Renal cortex interstitium (tissue), 11 donors: Measurements from ENCODE around the gene FCER2. TPM values are rescaled to one million over a fixed set of nuclear protein-coding genes. Genes with fewer than 3 reads are reported as not detected.

Experiments
- DNase-seq, 11 donors: peaks; one replicate each; pipeline ENCODE4 v3.0.0-alpha.2; 2013; ENCODE audit warnings: low read depth in 9 of 11, low spot score in 4 of 11; ENCODE audit errors: extremely low read depth in 1 of 11
- polyA plus RNA-seq, 3 donors: library from polyadenylated mRNA; unstranded; fragments of 120-200 nt; gene quantifications; one replicate each; pipeline ENCODE4 v1.2.1, GENCODE V29; 2013; ENCODE audit not compliant: insufficient read length in 3 of 3

FCER2 gene
- polyA plus RNA-seq, 3 donors: 0.06 to 0.14 TPM; not detected in 1

- DNase-seq: peak in 7 of 11 donors; percentile 55 to 77 (median 74)
Observed at GRCh38 chr19:7681340-7682174, 20.4 kb downstream of the FCER2 start.

- peak; percentile 69 to 87 (median 81) for DNase-seq
Observed at GRCh38 chr19:7680606-7681339, 21.2 kb downstream of the FCER2 start, which contains the start of gene TRAPPC5. TSS of gene TRAPPC5 (plus strand) at chr19:7680833. CDS start at chr19:7682254, 1,421 bp downstream.

- DNase-seq: no peak
Observed at GRCh38 chr19:7679771-7680605, 21.9 kb downstream of the FCER2 start.

- no peak for DNase-seq
Observed at GRCh38 chr19:7678971-7679751, 22.8 kb downstream of the FCER2 start.

GRCh38 chr19:7677669-7678311, 24.1 kb downstream of the FCER2 start:
- DNase-seq: no peak

GRCh38 chr19:7676854-7677253, 25.1 kb downstream of the FCER2 start, which contains the start of gene MCEMP1:
TSS of gene MCEMP1 (plus strand) at chr19:7677090. CDS start at chr19:7677121, 31 bp downstream.
- no peak for DNase-seq

GRCh38 chr19:7676376-7676775, 25.6 kb downstream of the FCER2 start:
- DNase-seq: no peak

- DNase-seq: peak in 1 of 11 donors; percentile 19
Observed at GRCh38 chr19:7674010-7675005, 27.6 kb downstream of the FCER2 start.

GRCh38 chr19:7672522-7672921, 29.4 kb downstream of the FCER2 start:
- DNase-seq: no peak

GRCh38 chr19:7670790-7671189, 31.1 kb downstream of the FCER2 start:
- DNase-seq: no peak

GRCh38 chr19:7670150-7670783, 31.7 kb downstream of the FCER2 start:
- DNase-seq: peak in 1 of 11 donors; percentile 45

GRCh38 chr19:7669641-7670040, 32.3 kb downstream of the FCER2 start:
- DNase-seq: no peak

GRCh38 chr19:7668842-7669241, 33.1 kb downstream of the FCER2 start, which contains the start of gene RETN:
TSS of gene RETN (plus strand) at chr19:7669049. CDS start at chr19:7669327, 278 bp downstream.
- DNase-seq: no peak

- no peak for DNase-seq
Observed at GRCh38 chr19:7665076-7665475, 36.9 kb downstream of the FCER2 start.

GRCh38 chr19:7663706-7664105, 38.2 kb downstream of the FCER2 start:
- DNase-seq: no peak

GRCh38 chr19:7662657-7663056, 39.3 kb downstream of the FCER2 start:
- no peak for DNase-seq
